GM21515 (cell line): ENCODE measurements around the gene ANP32B.
A peak's percentile ranks its signal among the peaks of the same experiment; 100 is the strongest.

ENCODE experiments used
- ATAC-seq: cut with Tn5 transposase; IDR thresholded peaks from one replicate; pipeline ENCODE4 v1.9.1; 2021; ENCODE audit not compliant: unreplicated experiment

ANP32B gene

GRCh38 chr9:98021306-98022040 is 38.3 kb downstream of the ANP32B start:
- ATAC-seq: no peak

DNA sequence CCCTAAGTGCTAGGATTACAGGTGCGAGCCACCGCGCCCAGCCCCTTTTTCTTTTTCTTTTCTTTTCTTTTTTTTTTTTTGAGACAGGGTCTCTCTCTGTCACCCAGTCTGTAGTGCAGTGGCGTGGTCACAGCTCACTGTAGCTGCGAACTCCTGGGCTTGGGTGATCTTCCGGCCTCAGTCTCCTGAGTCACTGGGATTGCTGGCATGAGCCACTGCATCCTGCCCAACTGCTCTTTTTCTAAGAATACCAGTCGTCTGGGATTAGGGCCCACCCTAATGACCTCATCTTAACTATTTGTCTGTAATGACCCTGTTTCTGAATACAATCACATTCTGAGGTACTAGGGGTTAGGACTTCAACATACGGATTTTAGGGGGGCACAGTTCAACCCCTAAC is 39.3 kb downstream of the ANP32B start:
- no peak for ATAC-seq

GRCh38 chr9:98024702-98025101 is 41.6 kb downstream of the ANP32B start:
- no peak for ATAC-seq

- no peak for ATAC-seq
Measured at GRCh38 chr9:98031169-98031568, 48.0 kb downstream of the ANP32B start.

GRCh38 chr9:98031935-98032334 is 48.8 kb downstream of the ANP32B start:
- ATAC-seq: no peak

- peak; percentile 48 for ATAC-seq
Measured at GRCh38 chr9:98034593-98035546, 51.7 kb downstream of the ANP32B start.

DNA sequence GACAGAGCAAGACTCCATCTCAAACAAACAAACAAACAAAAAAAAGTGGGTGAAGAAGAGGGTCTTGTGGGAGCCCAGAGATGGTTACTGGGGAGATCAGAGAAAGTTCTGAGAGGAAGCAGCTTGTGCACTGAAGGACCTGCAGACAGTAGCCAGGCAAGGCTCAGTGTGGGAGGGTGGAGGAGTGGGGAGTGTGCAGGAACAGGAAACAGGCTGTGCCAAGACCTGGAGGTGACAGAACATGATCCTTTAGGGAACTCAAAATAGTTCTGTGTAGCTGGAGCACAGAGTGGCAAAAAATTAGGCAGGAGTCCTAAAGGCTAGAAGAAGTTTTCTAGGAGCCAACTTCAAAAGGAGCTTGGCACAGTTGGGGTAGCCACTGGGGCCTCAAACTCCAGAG is 54.2 kb downstream of the ANP32B start:
- ATAC-seq: no peak

GRCh38 chr9:98038958-98039357 is 55.8 kb downstream of the ANP32B start:
- ATAC-seq: peak; percentile 34

GRCh38 chr9:98039607-98040017 is 56.5 kb downstream of the ANP32B start:
- ATAC-seq: no peak

GRCh38 chr9:98040212-98040611 is 57.1 kb downstream of the ANP32B start:
- no peak for ATAC-seq

GRCh38 chr9:98043915-98044314 is 60.8 kb downstream of the ANP32B start:
- ATAC-seq: no peak

- ATAC-seq: peak; percentile 78
Measured at GRCh38 chr9:98045234-98046179, 62.4 kb downstream of the ANP32B start.

DNA sequence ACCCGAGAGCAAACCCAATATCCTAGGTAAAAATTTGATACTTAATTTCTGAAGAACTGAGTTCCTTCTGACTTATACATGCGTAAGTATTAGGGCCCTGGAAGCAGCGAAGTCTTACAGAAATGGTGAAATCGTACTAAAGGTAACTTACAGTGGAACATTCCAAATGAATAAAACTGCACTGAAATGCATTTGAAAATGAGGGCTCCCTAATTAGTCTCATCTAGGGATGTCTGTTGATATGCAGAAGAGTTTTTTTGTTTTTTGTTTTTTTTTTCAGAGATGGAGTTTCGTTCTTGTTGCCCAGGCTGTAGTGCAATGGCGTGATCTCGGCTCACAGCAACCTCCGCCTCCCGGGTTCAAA is 63.0 kb downstream of the ANP32B start:
- no peak for ATAC-seq

DNA sequence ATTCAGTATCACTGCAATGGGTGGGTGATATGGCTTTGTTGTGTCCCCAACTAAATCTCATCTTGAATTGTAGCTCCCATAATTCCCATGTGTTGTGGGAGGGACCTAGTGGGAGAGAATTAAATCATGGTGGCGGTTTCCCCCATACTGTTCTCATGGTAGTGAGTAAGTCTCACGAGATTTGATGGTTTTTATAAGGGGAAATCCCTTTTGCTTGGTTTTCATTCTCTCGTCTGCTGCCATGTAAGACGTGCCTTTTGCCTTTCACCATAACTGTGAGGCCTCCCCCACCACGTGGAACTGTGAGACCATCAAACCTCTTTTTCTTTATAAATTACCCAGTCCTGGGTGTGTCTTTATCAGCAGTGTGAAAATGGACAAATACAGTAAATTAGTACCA is 63.9 kb downstream of the ANP32B start:
- ATAC-seq: no peak

DNA sequence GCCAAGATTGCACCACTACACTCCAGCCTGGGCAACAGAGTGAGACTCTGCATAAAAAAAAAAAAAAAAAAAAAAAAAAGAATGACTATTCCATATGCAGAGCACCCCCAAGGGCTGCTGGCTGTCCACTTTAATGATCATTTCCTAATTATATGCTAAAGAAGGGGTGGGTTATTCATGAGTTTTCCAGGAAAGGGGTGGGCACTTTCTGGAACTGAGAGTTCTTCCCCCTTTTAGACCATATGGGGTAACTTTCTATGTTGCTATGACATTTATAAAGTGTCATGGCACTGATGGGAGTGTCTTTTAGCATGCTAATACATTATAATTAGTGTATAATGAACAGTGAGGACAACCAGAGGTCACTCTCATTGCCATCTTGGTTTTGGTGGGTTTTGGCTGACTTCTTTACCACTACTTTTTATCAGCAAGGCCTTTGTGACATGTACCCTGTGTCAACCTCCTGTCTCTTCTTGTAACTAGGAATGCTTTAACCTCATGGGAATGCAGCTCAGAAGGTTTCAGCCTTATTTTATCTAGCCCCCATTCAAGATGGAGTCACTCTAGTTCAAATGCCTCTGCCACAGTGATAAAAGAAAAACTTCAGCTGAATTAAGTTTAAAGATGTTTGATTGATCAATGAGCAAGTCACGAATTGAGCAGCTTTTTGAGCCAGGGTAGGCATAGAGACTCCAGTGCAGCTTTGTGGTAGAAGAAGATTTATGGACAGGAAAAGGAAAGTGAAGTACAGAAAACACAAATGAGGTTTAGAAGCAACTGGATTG is 66.3 kb downstream of the ANP32B start:
- no peak for ATAC-seq

DNA sequence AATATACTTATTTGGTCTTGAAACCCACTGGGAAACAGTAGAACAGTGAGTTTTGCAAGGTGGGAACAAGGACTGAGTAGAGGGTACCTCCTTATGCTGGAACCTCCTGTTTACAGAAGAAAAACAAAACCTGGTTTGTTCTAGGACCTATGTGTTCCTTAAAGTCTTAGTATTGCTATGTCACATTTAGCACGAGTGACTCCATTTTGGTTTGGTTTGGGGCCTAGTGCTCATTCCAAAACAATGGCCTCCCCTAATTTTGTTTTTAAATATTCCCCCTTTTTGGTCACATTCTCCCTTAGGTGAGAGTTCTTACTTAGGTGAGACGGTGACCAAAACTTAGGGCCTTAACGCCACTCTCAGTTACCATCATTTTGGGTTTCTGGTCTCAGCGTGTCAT is 67.2 kb downstream of the ANP32B start:
- ATAC-seq: no peak

DNA sequence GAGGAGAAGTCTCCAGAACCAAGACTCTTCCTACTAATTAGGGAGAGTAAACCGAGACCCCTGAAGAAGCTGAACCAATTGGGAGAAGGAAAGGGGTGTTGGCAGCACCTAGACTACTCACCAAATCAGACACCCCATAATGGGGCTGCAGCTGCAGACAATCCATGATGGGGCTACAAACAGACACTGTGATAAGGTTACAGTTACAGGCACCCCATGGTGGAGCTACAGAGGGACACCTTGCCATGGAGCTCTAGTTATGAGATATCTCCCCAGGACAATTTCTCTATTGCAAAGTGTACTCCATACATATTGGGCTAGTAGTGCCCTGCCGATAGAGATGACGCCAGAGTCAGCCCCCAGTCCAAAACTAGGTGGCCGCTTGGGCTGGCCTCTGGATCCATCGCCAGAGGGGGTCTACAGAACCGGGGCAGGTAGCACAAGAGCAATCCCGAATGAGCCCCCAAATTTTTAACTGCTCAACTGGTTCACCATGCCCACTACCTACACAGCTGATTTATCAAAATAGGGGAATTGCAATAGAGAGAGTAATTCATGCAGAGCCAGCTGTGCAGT is 71.3 kb downstream of the ANP32B start:
- ATAC-seq: no peak

GRCh38 chr9:98056269-98057137 is 73.4 kb downstream of the ANP32B start, which contains the start of gene NANS:
NANS (plus strand) TSS chr9:98056732; CDS start chr9:98056809, 77 bp downstream.
- ATAC-seq: peak; percentile 93
